Spleen (tissue), 11 donors: Measurements from ENCODE around the gene AJAP1. TPM values are rescaled to one million over a fixed set of nuclear protein-coding genes. Genes with fewer than 3 reads are reported as not detected.

Source experiments
- DNase-seq: peaks from one replicate; pipeline ENCODE4 v3.0.0-alpha.2; 2020
- H3K27ac ChIP-seq, 8 donors: fragments of 200-600 bp; sonication (generic) in 7 of 8; 1 replicate in 4 of 8; 2 replicates in 4 of 8; pipeline versions ENCODE4 v1.5.0 to v1.8.0; 2016 to 2021; ENCODE audit warnings: inconsistent platforms in 4 of 8, mild to moderate bottlenecking in 4 of 8, moderate library complexity in 1 of 8
- H3K27me3 ChIP-seq, 7 donors: fragments of 200-600 bp; sonication (generic) in 6 of 7; replicated peaks in 1 of 7; 1 replicate in 4 of 7; 2 replicates in 3 of 7; pipeline versions ENCODE4 v1.5.0 to v1.8.0; 2016 to 2021; ENCODE audit warnings: inconsistent platforms in 3 of 7, mild to moderate bottlenecking in 1 of 7
- H3K36me3 ChIP-seq, 6 donors: fragments of 200-600 bp; sonication (generic) in 5 of 6; 1 replicate in 4 of 6; 2 replicates in 2 of 6; pipeline versions ENCODE4 v1.5.0 to v1.8.0; 2016 to 2021; ENCODE audit warnings: inconsistent platforms in 2 of 6
- H3K4me1 ChIP-seq, 6 donors: fragments of 200-600 bp; sonication (generic) in 5 of 6; 1 replicate in 3 of 6; 2 replicates in 3 of 6; pipeline versions ENCODE4 v1.5.0 to v1.8.0; 2016 to 2021; ENCODE audit warnings: inconsistent platforms in 3 of 6
- H3K4me3 ChIP-seq, 8 donors: fragments of 200-600 bp; sonication (generic) in 7 of 8; 1 replicate in 4 of 8; 2 replicates in 4 of 8; pipeline versions ENCODE4 v1.5.0 to v1.8.0; 2016 to 2021; ENCODE audit warnings: inconsistent platforms in 4 of 8, mild to moderate bottlenecking in 4 of 8, moderate library complexity in 2 of 8
- H3K9me3 ChIP-seq, 8 donors: fragments of 200-600 bp; sonication (generic) in 7 of 8; 1 replicate in 4 of 8; 2 replicates in 4 of 8; pipeline versions ENCODE4 v1.5.0 to v1.8.0; 2016 to 2021; ENCODE audit warnings: inconsistent platforms in 4 of 8
- POLR2A ChIP-seq, 3 donors: fragments of 450-650 bp; IDR thresholded peaks; one replicate each; pipeline ENCODE4 v1.5.1; 2017; ENCODE audit warnings: antibody characterized with exemption in 3 of 3, mild to moderate bottlenecking in 1 of 3
- POLR2AphosphoS5 ChIP-seq, 3 donors: sonication (generic); formaldehyde crosslinking; IDR thresholded peaks; one replicate each; pipeline ENCODE4 v1.5.1; 2017; ENCODE audit warnings: antibody characterized with exemption in 3 of 3
- WGBS, 5 donors: extraction: QIAGEN DNeasy Blood & Tissue Kit in 3 of 5; methylation state at CpG; one replicate each; pipeline versions ENCODE4 v1.1.5 to v1.1.7; 2013 to 2018; 5-methylcytosine and 5-hydroxymethylcytosine counted together
- intact Hi-C: fragments of 100-400 bp; cut with DNase I; formaldehyde crosslinking; loops from one replicate; pipeline ENCODE4 v1.15.0; 2023; ENCODE audit warnings: low total_unique reads
- polyA plus RNA-seq, 3 donors: library from polyadenylated mRNA; stranded (reverse); fragments of 200-250 nt; gene quantifications; one replicate each; pipeline ENCODE4 v1.2.1, GENCODE V29; 2013
- total RNA-seq, 7 donors: library from RNA; depleted of rRNA in 3 of 7; stranded (reverse); fragments of >200 nt in 3 of 7; fragmentation: NEBNext Ultra II Directional in 4 of 7; extraction: Animal tissue kit (Norgen Biotek cat#: 25700) in 4 of 7; gene quantifications; one replicate each; pipeline versions ENCODE4 v1.1.0 to v1.2.1, GENCODE V29; 2016 to 2021
- TF ChIP-seq, protein P1 (sequence below), 11 experiments: fragments of 200-600 bp in 7 of 11; fragments of 450-650 bp in 4 of 11; sonication (generic) in 4 of 11; IDR thresholded peaks in 8 of 11; conservative IDR thresholded peaks in 3 of 11; 1 replicate in 7 of 11; 2 replicates in 4 of 11; pipeline versions ENCODE4 v1.4.0 to v1.8.0; 2016 to 2021; ENCODE audit warnings: antibody characterized with exemption in 11 of 11, inconsistent platforms in 4 of 11, mild to moderate bottlenecking in 1 of 11
- donor health status: healthy with polysubstance abuse.
- donor health status: DM: no; HTN: no; CAD: no; lungs with moderate emphysema.
- donor health status: DM: no; HTN: no; CAD: no.
- donor health status: Bipolar disorder and iron deficiency.
- donor health status: healthy.
- donor health status: DM: no; HTN: no; CAD: no.
- donor health status: DM: yes; HTN: yes; CAD: no.

AJAP1 gene
- total and polyA plus RNA-seq, 10 donors = 0.04 to 13.3 (median 2.4) TPM

DNA sequence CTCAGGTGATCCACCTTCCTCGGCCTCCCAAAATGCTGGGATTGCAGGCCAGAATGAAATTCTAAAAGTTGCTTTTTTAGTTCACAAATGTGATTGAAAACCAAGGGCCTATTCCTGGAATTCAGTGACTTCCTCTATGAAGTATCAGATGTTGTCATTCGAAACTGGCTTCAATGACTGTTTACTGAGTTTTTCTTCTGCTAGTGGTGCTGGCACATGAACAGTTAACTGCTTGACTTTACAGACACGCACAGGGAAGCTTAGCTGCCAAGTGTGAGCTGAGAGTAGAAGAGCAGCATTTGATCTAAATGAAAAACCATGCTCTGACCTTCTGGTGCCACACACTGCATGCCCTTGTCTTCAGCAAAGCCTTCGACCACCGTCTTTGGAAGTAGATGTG lies 32.8 kb upstream of the AJAP1 start:
- H3K4me3 ChIP-seq = no peak overlapping the region
- TF ChIP-seq POLR2A (IDR thresholded peaks at IDR 0.05) = no peak
- H3K4me1 ChIP-seq = no peaks in the 10 kb centered on the region
- H3K27me3 ChIP-seq = peaks cover 0 to 22% (median 0%) of the 10 kb centered on the region in 7 donors
- DNase-seq = no peak
- H3K36me3 ChIP-seq = no peaks in the 10 kb centered on the region
- H3K27ac ChIP-seq = no peak overlapping the region
- WGBS, 5 donors = 53 to 69% (median 60%) methylated on average over 5 of the region's 5 CpGs
- intact Hi-C loops = no loop called here
- no peaks in the 10 kb centered on the region for H3K9me3 ChIP-seq

DNA sequence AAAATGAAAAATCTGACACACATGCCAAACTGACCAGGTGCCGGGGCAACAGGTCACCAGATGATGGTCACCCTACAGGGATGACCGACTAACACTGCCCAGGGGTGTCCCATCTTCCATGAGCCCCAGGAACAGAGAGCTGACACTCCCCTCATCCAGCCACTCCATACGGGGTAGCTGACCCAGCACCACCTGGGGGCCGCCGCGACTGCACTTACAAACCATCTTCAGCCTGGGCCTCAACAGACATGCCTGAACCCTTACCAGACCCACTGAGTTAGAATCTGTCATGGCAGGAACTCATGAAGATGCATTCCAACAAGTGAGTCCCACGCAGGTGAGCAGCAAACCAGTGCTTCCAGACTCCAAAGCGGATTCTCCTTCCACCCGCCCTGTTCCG lies 31.6 kb upstream of the AJAP1 start:
- Histone ChIP-seq H3K36me3 (no peaks in the 10 kb centered on the region), H3K27me3 (peaks cover 0 to 22% (median 0%) of the 10 kb centered on the region in 7 donors), H3K4me3 (no peak overlapping the region), H3K27ac (no peak overlapping the region), H3K4me1 (no peaks in the 10 kb centered on the region), H3K9me3 (no peaks in the 10 kb centered on the region)
- DNase-seq = peak; percentile 25
- 87 to 91% (median 89%) methylated on average over 10 of the region's 10 CpGs for WGBS, 5 donors
- intact Hi-C loops = no loop called here
- no peak for TF ChIP-seq POLR2A (IDR thresholded peaks at IDR 0.05)
- TF ChIP-seq, protein P1, sequence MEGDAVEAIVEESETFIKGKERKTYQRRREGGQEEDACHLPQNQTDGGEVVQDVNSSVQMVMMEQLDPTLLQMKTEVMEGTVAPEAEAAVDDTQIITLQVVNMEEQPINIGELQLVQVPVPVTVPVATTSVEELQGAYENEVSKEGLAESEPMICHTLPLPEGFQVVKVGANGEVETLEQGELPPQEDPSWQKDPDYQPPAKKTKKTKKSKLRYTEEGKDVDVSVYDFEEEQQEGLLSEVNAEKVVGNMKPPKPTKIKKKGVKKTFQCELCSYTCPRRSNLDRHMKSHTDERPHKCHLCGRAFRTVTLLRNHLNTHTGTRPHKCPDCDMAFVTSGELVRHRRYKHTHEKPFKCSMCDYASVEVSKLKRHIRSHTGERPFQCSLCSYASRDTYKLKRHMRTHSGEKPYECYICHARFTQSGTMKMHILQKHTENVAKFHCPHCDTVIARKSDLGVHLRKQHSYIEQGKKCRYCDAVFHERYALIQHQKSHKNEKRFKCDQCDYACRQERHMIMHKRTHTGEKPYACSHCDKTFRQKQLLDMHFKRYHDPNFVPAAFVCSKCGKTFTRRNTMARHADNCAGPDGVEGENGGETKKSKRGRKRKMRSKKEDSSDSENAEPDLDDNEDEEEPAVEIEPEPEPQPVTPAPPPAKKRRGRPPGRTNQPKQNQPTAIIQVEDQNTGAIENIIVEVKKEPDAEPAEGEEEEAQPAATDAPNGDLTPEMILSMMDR (IDR thresholded peaks at IDR 0.05 in 8 of 11, conservative IDR thresholded peaks at IDR 0.05 in 3 of 11) = no peak
- no peak for TF ChIP-seq POLR2AphosphoS5 (IDR thresholded peaks at IDR 0.05)

DNA sequence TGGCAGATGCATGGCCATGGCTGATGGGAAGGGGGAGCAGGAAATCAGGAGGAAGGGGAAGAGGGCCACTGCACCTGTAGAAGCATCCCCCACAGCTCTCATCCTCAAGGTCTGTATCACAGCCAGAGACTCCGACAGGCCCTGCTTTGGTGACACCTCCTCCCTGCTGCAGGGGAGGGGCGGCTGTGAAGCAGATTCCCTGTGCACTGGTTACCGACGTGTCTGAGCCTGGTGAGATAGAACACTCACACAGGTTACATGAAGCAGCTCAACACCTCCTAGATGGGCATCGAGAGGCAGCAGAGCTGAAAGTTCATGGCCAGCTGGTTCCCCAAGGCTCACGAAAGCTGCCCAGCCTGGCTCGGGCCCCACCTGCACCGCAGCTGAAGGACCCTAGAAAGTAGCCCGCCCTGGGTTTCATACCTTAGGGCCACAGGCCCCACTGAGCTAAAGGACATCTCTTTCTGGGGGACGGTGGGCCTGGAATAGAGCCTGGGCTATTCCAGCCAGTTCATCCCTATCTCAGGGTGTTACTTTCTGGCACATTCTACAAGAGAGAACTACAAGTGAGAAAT lies 30.2 kb upstream of the AJAP1 start:
- H3K4me1 ChIP-seq = no peaks in the 10 kb centered on the region
- no peak overlapping the region for H3K4me3 ChIP-seq
- H3K27me3 ChIP-seq = peaks cover 0 to 22% (median 0%) of the 10 kb centered on the region in 7 donors
- no peaks in the 10 kb centered on the region for H3K36me3 ChIP-seq
- WGBS, 5 donors = 80 to 91% (median 85%) methylated on average over 9 to 10 of the region's 10 CpGs
- H3K9me3 ChIP-seq = no peaks in the 10 kb centered on the region
- H3K27ac ChIP-seq = no peak overlapping the region
- TF ChIP-seq POLR2A (IDR thresholded peaks at IDR 0.05) (no peak), POLR2AphosphoS5 (IDR thresholded peaks at IDR 0.05) (no peak)
- TF ChIP-seq, protein P1 (IDR thresholded peaks at IDR 0.05 in 8 of 11, conservative IDR thresholded peaks at IDR 0.05 in 3 of 11) = no peak
- DNase-seq = peak; percentile 51
- intact Hi-C loops = no loop called here

DNA sequence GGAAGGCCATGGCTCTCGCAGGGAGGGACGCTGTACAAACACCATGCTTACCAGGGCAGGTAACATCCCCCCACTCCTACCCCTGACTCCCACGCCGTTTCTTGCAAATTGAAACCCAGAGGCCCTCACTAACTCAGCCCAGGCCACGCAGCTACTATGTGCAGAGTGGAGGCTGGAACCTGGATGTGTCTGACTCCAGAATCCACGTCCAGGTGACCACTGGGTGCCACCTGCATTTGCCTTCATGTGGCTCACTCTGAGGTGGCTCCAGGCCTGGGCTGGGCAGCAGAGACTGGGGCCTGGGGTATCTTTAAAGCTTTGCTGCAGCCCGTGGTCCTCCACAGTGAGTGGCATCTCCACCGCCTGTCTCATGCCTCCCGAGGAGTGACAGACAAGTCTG lies 29.6 kb upstream of the AJAP1 start:
- H3K4me3 ChIP-seq = no peak overlapping the region
- H3K27me3 ChIP-seq = peaks cover 0 to 22% (median 0%) of the 10 kb centered on the region in 7 donors
- no peaks in the 10 kb centered on the region for H3K36me3 ChIP-seq
- intact Hi-C loops = no loop called here
- no peaks in the 10 kb centered on the region for H3K9me3 ChIP-seq
- H3K27ac ChIP-seq = no peak overlapping the region
- no peaks in the 10 kb centered on the region for H3K4me1 ChIP-seq
- TF ChIP-seq, protein P1 (IDR thresholded peaks at IDR 0.05 in 8 of 11, conservative IDR thresholded peaks at IDR 0.05 in 3 of 11) = no peak
- TF ChIP-seq POLR2AphosphoS5 (IDR thresholded peaks at IDR 0.05) (no peak), POLR2A (IDR thresholded peaks at IDR 0.05) (no peak)
- DNase-seq = peak; percentile 47
- 74 to 87% (median 83%) methylated on average over 6 to 9 of the region's 9 CpGs for WGBS, 5 donors
